Panc1 (cell line): ENCODE measurements around the gene NPB. TPM values are rescaled to one million over a fixed set of nuclear protein-coding genes. Genes with fewer than 3 reads are reported as not detected.

Experiments
- ATAC-seq: fragments of 200-7000 bp; cut with Tn5 transposase; 2 replicates; pipeline ENCODE4 v1.9.1; 2020; ENCODE audit warnings: mild to moderate bottlenecking, moderate library complexity
- BruUV-seq: library from RNA; stranded (reverse); fragments of 400-500 nt; replicated peaks from 2 replicates; lab custom pipeline; 2021; lab: Mats Ljungman, UMichigan
- CTCF ChIA-PET: fragments of 300-600 bp; sonication (Branson Sonifier 250); formaldehyde crosslinking; loops from one replicate; lab custom pipeline; 2022; ENCODE audit warnings: antibody characterized with exemption; lab: Charles Lee
- POLR2A ChIA-PET: fragments of 300-600 bp; sonication (Branson Sonifier 250); formaldehyde crosslinking; loops from one replicate; lab custom pipeline; 2022; ENCODE audit warnings: antibody characterized with exemption; lab: Charles Lee
- DNase-seq: peaks from one replicate; pipeline ENCODE4 v3.0.0-alpha.2; 2010; ENCODE audit warnings: low read depth, low spot score
- H3K27ac ChIP-seq: 2 replicates; pipeline ENCODE4 v1.5.1; 2011; ENCODE audit warnings: mild to moderate bottlenecking, low read length, inconsistent platforms
- H3K27me3 ChIP-seq: fragments of 200-500 bp; sonication (Bioruptor generic); 2 replicates; pipeline ENCODE4 v1.6.0; 2014; ENCODE audit warnings: low read length, inconsistent platforms; ENCODE audit not compliant: control insufficient read depth, insufficient read depth
- H3K36me3 ChIP-seq: fragments of 200-500 bp; sonication (Bioruptor generic); 2 replicates; pipeline ENCODE4 v1.5.1; 2014; ENCODE audit warnings: inconsistent platforms, mild to moderate bottlenecking, low read length, moderate library complexity; ENCODE audit not compliant: control insufficient read depth, insufficient read depth
- H3K4me1 ChIP-seq: 2 replicates; pipeline ENCODE4 v1.5.1; 2011; ENCODE audit warnings: inconsistent platforms, mild to moderate bottlenecking, low read length, moderate library complexity; ENCODE audit not compliant: control insufficient read depth, insufficient read depth
- H3K4me3 ChIP-seq, 2 experiments: 2 replicates each; pipeline ENCODE4 v1.5.1; 2011 to 2012; ENCODE audit warnings: low read depth in 2 of 2, low read length in 2 of 2, mild to moderate bottlenecking in 2 of 2, inconsistent platforms in 1 of 2, moderate library complexity in 1 of 2
- H3K9me3 ChIP-seq: fragments of 200-500 bp; sonication (Bioruptor generic); 2 replicates; pipeline ENCODE4 v1.5.1; 2014; ENCODE audit warnings: low read depth, mild to moderate bottlenecking, inconsistent platforms, low read length, moderate library complexity; ENCODE audit not compliant: control insufficient read depth, insufficient read depth
- POLR2AphosphoS5 ChIP-seq: IDR thresholded peaks from 2 replicates; pipeline ENCODE4 v1.6.1; 2012; ENCODE audit warnings: mild to moderate bottlenecking, low read depth, low read length, moderate library complexity
- in situ Hi-C: cut with HindIII; loops from 2 replicates; pipeline ENCODE4 v1.10.0; 2016; ENCODE audit warnings: low sequenced_read_pairs, low pct_unique_long_range_greater_than_20kb
- intact Hi-C: fragments of 100-400 bp; cut with micrococcal nuclease; formaldehyde crosslinking; loops from one replicate; pipeline ENCODE4 v1.10.0; 2022; ENCODE audit not compliant: unreplicated experiment
- total RNA-seq: library from RNA; stranded (reverse); gene quantifications from one replicate; pipeline ENCODE4 v1.2.1, GENCODE V29; 2021; ENCODE audit not compliant: unreplicated experiment
- TF ChIP-seq, protein P1 (sequence below), 2 experiments: IDR thresholded peaks; 2 replicates each; pipeline ENCODE4 v1.6.1; 2011 to 2012; ENCODE audit warnings: low read depth in 2 of 2, control low read depth in 1 of 2, low read length in 1 of 2, mild to moderate bottlenecking in 1 of 2, moderate library complexity in 1 of 2; ENCODE audit not compliant: insufficient read depth in 1 of 2
- TF ChIP-seq, protein P2 (sequence below): fragments of 450-650 bp; IDR thresholded peaks from 2 replicates; pipeline ENCODE4 v1.5.1; 2017; ENCODE audit warnings: mild to moderate bottlenecking

The NPB gene
- total RNA-seq, 1 experiment from 2014 or later, result 3.9 TPM

DNA sequence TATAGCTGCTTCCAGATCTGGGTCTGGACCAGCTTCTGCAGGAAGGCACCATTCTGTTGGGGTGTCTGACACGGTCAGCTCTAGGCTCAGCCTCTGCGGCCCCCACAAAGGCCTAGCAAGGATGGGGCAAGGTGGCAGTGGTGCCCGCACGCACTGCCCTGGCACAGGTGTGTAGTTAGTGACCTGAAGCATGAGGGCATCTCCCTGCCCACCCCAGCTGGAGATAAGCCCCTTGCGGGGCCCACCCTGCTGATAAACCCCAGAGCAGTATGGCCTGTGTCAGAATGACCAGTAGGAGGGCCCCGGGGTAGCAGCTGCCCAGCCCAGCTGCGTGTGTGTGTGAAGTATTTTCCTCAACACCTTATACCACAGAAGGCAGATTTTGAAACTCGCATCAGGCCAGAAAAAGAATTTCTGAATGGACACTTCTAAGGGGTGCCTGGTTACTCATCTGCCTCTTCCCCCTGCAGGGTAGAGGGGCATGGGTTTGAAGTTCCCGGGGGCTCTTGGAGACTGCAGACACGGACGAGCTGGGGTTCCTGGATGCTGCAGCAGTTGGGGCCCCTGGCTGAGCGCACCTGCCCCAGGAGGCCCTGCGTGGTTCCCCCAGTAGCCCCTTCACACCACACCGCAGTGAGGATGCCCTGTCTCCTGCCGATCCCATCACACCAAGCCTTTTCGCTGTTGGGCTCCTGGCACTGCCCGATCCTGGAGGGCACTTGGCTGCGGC is 35.4 kb upstream of the NPB start:
- no peak for DNase-seq
- no peak overlapping the region for H3K4me3 ChIP-seq
- H3K27ac ChIP-seq, result peak overlapping the region; percentile 90
- no peaks in the 10 kb centered on the region for H3K9me3 ChIP-seq
- ATAC-seq, result no peak
- in situ Hi-C loops, result no loop called here
- POLR2A ChIA-PET, result no interaction called here
- CTCF ChIA-PET, result interaction anchor here (1.0 kb wide), 1 partner anchor 59 kb away, joined by 3 read pairs; no protein-coding TSS in a partner anchor
- peaks cover 9% of the 10 kb centered on the region; the same call in 1 of the 2 replicates for H3K36me3 ChIP-seq
- TF ChIP-seq POLR2AphosphoS5, result no peak
- TF ChIP-seq, protein P1, sequence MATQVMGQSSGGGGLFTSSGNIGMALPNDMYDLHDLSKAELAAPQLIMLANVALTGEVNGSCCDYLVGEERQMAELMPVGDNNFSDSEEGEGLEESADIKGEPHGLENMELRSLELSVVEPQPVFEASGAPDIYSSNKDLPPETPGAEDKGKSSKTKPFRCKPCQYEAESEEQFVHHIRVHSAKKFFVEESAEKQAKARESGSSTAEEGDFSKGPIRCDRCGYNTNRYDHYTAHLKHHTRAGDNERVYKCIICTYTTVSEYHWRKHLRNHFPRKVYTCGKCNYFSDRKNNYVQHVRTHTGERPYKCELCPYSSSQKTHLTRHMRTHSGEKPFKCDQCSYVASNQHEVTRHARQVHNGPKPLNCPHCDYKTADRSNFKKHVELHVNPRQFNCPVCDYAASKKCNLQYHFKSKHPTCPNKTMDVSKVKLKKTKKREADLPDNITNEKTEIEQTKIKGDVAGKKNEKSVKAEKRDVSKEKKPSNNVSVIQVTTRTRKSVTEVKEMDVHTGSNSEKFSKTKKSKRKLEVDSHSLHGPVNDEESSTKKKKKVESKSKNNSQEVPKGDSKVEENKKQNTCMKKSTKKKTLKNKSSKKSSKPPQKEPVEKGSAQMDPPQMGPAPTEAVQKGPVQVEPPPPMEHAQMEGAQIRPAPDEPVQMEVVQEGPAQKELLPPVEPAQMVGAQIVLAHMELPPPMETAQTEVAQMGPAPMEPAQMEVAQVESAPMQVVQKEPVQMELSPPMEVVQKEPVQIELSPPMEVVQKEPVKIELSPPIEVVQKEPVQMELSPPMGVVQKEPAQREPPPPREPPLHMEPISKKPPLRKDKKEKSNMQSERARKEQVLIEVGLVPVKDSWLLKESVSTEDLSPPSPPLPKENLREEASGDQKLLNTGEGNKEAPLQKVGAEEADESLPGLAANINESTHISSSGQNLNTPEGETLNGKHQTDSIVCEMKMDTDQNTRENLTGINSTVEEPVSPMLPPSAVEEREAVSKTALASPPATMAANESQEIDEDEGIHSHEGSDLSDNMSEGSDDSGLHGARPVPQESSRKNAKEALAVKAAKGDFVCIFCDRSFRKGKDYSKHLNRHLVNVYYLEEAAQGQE (IDR thresholded peaks at IDR 0.05; ENCODE audit: insufficient read depth in 1 of 2, low read depth in 2 of 2, low read length in 1 of 2), result 0 out of 4 replicates have a peak, but pooled peaks of 1 of the 2 experiments have one; percentile 14
- TF ChIP-seq, protein P2, sequence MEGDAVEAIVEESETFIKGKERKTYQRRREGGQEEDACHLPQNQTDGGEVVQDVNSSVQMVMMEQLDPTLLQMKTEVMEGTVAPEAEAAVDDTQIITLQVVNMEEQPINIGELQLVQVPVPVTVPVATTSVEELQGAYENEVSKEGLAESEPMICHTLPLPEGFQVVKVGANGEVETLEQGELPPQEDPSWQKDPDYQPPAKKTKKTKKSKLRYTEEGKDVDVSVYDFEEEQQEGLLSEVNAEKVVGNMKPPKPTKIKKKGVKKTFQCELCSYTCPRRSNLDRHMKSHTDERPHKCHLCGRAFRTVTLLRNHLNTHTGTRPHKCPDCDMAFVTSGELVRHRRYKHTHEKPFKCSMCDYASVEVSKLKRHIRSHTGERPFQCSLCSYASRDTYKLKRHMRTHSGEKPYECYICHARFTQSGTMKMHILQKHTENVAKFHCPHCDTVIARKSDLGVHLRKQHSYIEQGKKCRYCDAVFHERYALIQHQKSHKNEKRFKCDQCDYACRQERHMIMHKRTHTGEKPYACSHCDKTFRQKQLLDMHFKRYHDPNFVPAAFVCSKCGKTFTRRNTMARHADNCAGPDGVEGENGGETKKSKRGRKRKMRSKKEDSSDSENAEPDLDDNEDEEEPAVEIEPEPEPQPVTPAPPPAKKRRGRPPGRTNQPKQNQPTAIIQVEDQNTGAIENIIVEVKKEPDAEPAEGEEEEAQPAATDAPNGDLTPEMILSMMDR, result no peak
- peaks cover 57% of the 10 kb centered on the region for H3K4me1 ChIP-seq
- BruUV-seq, result no TSS peak
- intact Hi-C loops, result loop anchor here (10.0 kb wide), 1 partner anchor 158 kb away; the partner anchor contains the start of genes CENPX and LRRC45
- H3K27me3 ChIP-seq, result no peaks in the 10 kb centered on the region

DNA sequence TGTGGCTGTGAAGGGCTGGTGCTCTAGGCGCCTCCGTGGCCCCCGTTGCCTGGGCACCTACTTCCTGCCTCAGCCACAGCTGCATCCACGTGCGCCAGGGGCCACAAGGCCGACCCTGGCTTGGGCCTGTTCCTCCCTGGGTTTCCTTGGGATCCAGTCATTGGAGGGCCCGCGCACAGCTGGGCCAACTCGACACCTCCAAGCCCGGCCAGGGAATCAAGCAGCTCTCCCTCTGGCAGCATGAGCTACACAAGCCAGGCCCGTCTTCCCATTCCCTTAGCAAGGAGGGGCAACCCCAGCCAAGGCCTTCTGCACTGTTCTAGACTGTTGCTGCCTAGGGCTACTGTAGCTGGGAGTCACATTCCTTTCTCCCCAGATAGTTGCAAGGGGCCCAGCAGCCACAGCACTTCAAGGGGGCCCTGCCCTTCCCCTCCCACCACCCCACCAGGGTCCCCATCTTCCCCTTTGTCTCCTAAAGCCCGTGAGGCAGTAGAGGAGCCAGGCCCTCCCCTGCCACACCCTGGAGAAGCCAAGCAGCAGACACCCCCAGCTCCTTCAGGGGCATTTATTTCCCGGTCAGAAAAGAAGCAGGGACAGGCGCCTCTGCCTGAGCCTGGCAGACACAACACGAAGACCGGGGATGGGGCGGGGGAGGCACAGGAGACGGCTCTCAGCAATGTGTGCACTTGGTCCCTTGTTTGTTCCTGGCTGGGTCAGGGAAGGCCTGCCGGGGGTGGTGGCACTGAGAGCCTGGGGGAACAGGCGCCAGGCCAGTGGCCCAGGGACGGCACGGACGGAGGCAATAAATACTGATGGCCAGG is 34.7 kb upstream of the NPB start:
- no TSS peak for BruUV-seq
- DNase-seq, result no peak
- H3K36me3 ChIP-seq, result peaks cover 9% of the 10 kb centered on the region; the same call in 1 of the 2 replicates
- peak; percentile 40 for ATAC-seq
- ChIA-PET POLR2A (interaction anchor here (0.6 kb wide), 1 partner anchor 153 kb away, joined by 3 read pairs; no protein-coding TSS in a partner anchor), CTCF (interaction anchor here (1.0 kb wide), 1 partner anchor 60 kb away, joined by 3 read pairs; no protein-coding TSS in a partner anchor)
- intact Hi-C loops (loop anchor here (10.0 kb wide), 1 partner anchor 157 kb away; the partner anchor contains the start of genes CENPX and LRRC45), in situ Hi-C loops (no loop called here)
- no peak overlapping the region for H3K4me3 ChIP-seq
- TF ChIP-seq, protein P2, result no peak
- peak; percentile 71 for TF ChIP-seq POLR2AphosphoS5
- no peaks in the 10 kb centered on the region for H3K27me3 ChIP-seq
- H3K27ac ChIP-seq, result peak overlapping the region; percentile 90
- H3K4me1 ChIP-seq, result peaks cover 62% of the 10 kb centered on the region
- no peaks in the 10 kb centered on the region for H3K9me3 ChIP-seq
